HG03103 (cell line): ENCODE measurements around the gene RETREG2.

Experiments
- ATAC-seq: cut with Tn5 transposase; IDR thresholded peaks from one replicate; pipeline ENCODE4 v1.9.1; 2021; ENCODE audit warnings: low read depth; ENCODE audit not compliant: unreplicated experiment

The RETREG2 gene

DNA sequence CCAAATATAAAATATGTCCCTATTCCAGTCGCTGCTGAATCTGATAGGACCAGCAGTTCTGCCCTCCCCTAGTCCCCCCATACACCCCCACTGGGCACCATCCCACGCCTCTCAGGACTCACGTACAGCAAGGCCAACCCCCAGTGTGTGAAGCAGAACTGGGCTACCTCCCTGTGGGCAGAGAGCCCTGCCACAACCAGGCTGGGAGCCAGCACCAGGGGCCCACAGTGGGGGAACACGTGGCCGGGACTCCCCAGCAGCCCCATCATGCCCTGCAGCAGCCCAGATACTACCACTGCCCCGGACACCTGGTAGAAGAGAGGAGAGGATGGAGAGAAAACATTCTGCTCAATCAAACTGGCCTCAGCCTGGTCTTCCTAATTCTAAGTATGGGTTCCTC lies 9.5 kb upstream of the RETREG2 start:
- ATAC-seq: no peak

DNA sequence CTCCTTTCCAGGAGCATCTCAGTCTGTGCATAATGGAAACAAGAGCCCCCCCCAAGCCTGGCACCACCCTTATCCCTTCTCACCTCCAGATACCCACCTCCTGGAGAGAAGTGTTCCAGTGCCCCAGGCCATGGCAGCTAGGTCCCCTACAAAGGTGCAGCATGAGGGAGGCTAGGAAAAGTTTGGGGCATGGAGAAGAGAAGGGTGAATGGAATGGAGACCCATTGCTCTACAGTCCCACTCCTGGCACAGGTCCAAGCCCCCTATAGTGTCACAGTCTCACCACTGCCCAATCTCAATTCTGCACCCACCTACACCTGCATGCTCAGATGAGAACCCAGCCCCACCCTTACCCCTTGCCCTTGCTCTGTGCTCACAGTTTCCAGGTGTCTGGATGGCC lies 9.1 kb upstream of the RETREG2 start:
- no peak for ATAC-seq

DNA sequence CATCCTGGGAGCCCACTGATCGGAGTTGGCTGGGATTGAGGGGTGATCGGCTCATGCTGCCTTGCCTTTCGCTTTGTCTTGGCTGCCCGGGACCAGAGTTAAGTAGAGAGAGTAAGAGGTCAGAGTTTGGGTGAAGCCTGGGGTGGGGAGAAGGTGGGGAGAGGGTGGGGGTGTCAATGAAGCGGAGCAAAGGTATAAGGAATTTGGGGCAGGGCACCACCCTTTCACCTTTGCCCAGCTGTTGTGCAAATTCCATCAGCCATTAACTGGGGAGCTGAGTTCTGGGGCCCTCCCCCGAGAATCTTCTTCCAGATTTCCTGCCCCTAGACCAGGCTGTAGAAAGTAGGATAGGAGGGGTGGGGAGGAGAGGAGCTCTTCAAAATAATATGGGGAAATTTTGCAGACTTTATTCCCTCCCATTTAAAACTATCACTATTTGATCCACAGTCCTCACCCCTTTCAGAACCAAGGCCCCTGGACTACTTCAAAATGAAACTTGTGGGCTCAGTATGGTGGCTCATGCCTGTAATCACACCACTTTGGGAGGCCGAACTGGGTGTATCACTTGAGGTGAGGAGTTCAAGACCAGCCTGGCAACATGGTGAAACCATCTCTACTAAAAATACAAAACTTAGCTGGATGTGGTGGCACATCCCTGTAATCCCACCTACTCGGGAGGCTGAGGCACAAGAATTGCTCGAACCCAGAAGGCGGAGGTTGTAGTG lies 8.0 kb upstream of the RETREG2 start, which contains the start of gene SLC23A3:
SLC23A3 (minus strand) TSS at position 100 of the 725 bp plus-strand sequence; CDS start at position 55, 45 bp downstream.
- no peak for ATAC-seq

DNA sequence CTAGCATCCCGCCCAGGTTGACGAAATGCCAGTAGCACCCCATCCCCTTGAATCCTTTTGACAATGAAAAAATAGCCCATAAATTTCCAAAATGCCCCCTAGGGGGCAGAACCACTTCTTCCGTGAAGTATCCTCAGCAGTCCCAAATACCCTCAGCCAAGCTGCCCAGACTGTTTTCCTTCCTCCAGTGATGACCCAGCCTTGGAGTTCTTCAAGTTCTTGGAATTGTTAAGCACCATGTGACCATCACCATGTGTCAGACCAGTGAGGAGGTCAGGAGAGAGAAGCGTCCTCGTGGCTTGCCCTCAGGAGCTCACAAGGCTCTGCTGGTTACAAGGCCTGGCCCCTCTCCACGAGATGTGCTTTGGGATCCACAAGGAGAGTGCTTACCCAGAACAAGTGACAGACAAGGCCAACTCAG lies 6.8 kb upstream of the RETREG2 start:
- ATAC-seq: no peak

GRCh38 chr2:219172231-219173154 lies 5.6 kb upstream of the RETREG2 start:
- no peak for ATAC-seq

DNA sequence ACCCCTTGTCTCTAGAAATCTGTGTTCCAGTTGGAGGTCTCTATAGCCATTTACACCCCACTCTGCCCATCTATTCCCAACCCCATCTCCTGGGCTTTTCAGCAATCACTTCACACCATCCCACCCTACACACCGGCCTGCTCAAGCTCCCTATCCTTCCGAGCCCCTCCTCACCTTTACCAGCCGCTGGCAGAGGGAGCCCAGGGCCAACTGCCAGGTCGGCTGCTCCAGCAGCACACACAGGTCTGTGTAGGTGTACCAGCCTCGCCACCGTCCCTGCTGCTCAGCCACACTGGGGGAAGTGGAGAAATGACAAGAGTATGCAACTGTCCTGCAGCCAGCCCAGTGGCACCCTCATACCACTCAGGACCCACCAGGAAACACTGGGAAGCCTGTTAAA lies 4.9 kb upstream of the RETREG2 start:
- ATAC-seq: no peak

- ATAC-seq: no peak
Observed at GRCh38 chr2:219174146-219174545, 3.9 kb upstream of the RETREG2 start.

GRCh38 chr2:219174801-219175200 lies 3.3 kb upstream of the RETREG2 start:
- ATAC-seq: no peak

DNA sequence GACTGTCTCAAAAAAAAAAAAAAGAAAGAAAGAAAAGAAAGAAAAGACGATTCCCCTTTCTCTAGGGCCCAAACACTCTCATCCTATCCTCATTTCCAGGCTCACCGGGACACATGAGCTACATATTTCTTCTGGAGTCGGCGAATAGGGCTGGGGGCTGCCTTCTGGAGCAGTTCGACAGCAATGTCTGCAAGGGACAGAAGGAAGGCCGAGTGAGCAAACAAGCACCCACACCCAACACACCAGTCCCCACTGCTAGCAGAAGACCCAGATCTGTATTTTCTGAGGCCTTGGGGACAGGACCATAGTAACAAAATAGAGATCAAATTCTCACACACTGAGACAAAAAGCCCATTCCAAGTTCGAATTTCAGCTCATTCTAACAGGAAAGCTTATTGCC lies 2.6 kb upstream of the RETREG2 start:
- ATAC-seq: no peak

- ATAC-seq: peak; percentile 16
Observed at GRCh38 chr2:219175928-219176817, 1.9 kb upstream of the RETREG2 start.

DNA sequence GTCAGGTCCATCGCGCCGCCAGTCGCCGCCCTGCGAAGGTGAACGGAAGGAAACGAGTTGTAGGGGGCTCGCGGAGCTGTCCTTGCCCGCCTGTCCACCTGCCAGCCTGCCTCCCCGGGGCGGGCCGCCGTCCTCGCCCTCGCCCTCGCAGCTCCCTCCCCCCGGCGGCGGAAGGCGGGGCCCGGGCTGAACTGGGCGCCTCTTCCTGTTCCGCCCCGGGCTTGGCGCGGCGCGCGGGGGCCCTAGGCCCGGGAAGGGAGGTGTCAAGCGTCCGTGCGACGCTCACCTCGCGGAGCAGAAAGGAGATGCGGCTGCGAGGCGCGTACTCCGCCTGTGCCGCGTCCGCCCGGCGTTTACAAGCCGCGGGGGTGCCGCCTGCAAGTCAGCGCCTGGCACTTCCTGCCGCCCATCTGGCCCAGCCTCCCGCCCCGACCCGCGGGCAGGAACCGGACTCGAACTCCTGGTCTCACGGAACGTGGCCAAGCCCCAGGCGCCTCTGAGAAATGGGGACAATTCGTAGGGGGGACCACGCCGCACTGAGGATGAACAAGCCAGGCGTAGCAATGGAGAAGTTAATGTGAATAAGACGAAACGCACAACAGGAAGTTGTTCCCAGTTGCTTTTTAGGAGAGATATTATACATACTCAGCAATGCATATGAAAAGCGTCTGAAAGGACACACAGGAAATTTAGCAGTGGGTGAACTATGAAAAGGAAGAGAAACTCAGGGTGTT lies 1.1 kb upstream of the RETREG2 start, which contains the start of gene CNPPD1:
CNPPD1 (minus strand) TSS at position 108 of the 734 bp plus-strand sequence; CDS start at position 11, 97 bp downstream.
- ATAC-seq: peak; percentile 67

GRCh38 chr2:219178377-219179175 lies 501 bp downstream of the RETREG2 start:
- ATAC-seq: peak; percentile 19

DNA sequence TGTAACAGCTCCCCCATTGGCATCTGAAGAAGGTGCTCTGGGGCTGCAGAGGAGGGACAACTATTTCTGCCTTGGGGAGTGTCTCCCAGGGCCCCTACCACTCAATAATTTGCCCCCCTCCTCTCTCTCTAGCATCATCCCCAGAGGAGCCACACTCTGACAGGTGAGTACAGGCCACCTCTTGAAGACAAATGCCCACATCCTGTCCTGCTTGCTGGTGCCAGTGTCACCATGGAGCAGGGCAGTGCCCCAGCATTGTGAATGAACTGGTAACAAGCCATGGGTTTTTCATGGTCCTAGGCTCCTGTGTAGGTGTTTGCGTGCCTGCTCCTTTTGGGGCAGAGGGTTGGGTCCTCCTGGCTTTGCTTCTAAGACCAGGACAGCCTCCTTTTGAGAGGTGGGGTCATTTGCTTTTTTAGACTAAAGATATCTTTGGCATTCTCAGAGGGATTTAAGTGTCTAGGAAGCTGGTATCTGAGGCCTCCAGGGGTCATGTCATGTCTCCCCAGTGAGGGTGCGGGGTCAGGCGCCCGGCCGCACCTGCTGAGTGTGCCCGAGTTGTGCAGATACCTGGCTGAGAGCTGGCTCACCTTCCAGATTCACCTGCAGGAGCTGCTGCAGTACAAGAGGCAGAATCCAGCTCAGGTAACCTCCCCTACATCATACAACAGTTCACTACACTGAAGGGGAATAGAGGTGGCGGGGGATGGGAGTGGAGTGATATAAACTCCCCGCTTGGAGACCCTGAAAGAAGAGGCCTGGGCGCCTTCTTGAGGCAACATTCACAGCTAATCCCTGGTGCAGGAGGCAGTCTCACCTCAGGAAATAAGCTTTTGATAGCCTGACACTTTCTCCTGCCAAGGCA lies 1.8 kb downstream of the RETREG2 start:
- ATAC-seq: no peak

GRCh38 chr2:219180961-219181360 lies 2.9 kb downstream of the RETREG2 start:
- ATAC-seq: no peak

- ATAC-seq: no peak
Observed at GRCh38 chr2:219181531-219181930, 3.5 kb downstream of the RETREG2 start.

DNA sequence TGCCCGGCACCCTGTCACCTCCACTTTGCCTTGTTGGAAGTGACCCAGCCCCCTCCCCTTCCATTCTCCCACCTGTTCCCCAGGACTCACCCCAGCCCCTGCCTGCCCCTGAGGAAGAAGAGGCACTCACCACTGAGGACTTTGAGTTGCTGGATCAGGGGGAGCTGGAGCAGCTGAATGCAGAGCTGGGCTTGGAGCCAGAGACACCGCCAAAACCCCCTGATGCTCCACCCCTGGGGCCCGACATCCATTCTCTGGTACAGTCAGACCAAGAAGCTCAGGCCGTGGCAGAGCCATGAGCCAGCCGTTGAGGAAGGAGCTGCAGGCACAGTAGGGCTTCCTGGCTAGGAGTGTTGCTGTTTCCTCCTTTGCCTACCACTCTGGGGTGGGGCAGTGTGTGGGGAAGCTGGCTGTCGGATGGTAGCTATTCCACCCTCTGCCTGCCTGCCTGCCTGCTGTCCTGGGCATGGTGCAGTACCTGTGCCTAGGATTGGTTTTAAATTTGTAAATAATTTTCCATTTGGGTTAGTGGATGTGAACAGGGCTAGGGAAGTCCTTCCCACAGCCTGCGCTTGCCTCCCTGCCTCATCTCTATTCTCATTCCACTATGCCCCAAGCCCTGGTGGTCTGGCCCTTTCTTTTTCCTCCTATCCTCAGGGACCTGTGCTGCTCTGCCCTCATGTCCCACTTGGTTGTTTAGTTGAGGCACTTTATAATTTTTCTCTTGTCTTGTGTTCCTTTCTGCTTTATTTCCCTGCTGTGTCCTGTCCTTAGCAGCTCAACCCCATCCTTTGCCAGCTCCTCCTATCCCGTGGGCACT lies 4.5 kb downstream of the RETREG2 start:
- ATAC-seq: no peak

DNA sequence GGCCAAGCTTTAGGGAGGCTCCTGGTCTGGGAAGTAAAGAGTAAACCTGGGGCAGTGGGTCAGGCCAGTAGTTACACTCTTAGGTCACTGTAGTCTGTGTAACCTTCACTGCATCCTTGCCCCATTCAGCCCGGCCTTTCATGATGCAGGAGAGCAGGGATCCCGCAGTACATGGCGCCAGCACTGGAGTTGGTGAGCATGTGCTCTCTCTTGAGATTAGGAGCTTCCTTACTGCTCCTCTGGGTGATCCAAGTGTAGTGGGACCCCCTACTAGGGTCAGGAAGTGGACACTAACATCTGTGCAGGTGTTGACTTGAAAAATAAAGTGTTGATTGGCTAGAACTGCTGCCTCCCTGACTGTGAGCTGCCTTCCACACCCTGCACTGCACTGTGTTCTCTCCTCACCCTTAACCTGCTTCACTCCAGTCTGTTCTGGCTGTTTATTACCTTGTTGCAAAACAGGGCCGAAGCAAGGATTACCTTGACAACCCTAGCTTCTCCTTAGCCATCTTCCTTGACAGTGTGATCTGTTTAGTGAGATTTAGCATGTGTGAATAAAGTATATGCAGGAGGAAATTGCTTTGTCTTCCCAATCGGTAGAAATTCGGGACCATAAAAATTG lies 5.2 kb downstream of the RETREG2 start:
- no peak for ATAC-seq
